SK-N-SH (cell line): ENCODE results near the gene GNL2. TPM values are rescaled to one million over a fixed set of nuclear protein-coding genes. Genes with fewer than 3 reads are reported as not detected.
"Not testable (repeated sequence)": the region's sequence is repeated elsewhere in the genome, so short reads cannot be mapped to it uniquely, and the experiment has no call there.

Experiments used
- CTCF ChIA-PET: fragments of 300-600, 350-600 bp; formaldehyde crosslinking; extraction: SDS; loops from one replicate; lab custom pipeline; 2021; lab: Yijun Ruan, JAX
- POLR2A ChIA-PET: fragments of 350-600 bp; sonication (Branson Sonifier 250); formaldehyde crosslinking; extraction: SDS; loops from one replicate; lab custom pipeline; 2020; ENCODE audit warnings: antibody characterized with exemption, inconsistent platforms; lab: Yijun Ruan, JAX
- DNase-seq: peaks from one replicate; pipeline ENCODE4 v3.0.0; 2012
- H2AFZ ChIP-seq: fragments of 200-600 bp; sonication (generic); 2 replicates; pipeline ENCODE4 v1.8.1; 2016; ENCODE audit warnings: antibody characterized with exemption, mild to moderate bottlenecking, low read depth
- H3F3A ChIP-seq: fragments of 200-600 bp; sonication (generic); replicated peaks from 2 replicates; pipeline ENCODE3; 2016; ENCODE audit warnings: antibody characterized with exemption, mild to moderate bottlenecking; ENCODE audit not compliant: insufficient read depth
- H3K27ac ChIP-seq, 2 experiments: fragments of 200-500 bp in 1 of 2; fragments of 200-600 bp in 1 of 2; sonication (Bioruptor generic) in 1 of 2; sonication (generic), shearing (Covaris generic) in 1 of 2; 2 replicates each; pipeline versions ENCODE4 v1.5.1 to v1.6.1; 2014 to 2016; ENCODE audit warnings: low read depth in 2 of 2, inconsistent platforms in 1 of 2, low read length in 1 of 2, mild to moderate bottlenecking in 1 of 2, mixed read lengths in 1 of 2
- H3K27me3 ChIP-seq: fragments of 200-600 bp; sonication (generic), shearing (Covaris generic); 2 replicates; pipeline ENCODE4 v1.6.1; 2016; ENCODE audit warnings: mixed run types; ENCODE audit not compliant: insufficient read depth
- H3K36me3 ChIP-seq, 2 experiments: fragments of 200-500 bp in 1 of 2; fragments of 200-600 bp in 1 of 2; sonication (Bioruptor generic) in 1 of 2; sonication (generic) in 1 of 2; replicated peaks in 1 of 2; 2 replicates each; pipeline versions ENCODE3 to v1.5.1; 2014 to 2016; ENCODE audit warnings: low read length in 1 of 2, mild to moderate bottlenecking in 1 of 2; ENCODE audit not compliant: insufficient read depth in 2 of 2, control insufficient read depth in 1 of 2
- H3K4me1 ChIP-seq, 2 experiments: fragments of 200-500 bp in 1 of 2; fragments of 200-600 bp in 1 of 2; sonication (Bioruptor generic) in 1 of 2; sonication (generic), shearing (Covaris generic) in 1 of 2; 2 replicates each; pipeline versions ENCODE4 v1.5.1 to v1.6.1; 2014 to 2016; ENCODE audit warnings: low read depth in 1 of 2, low read length in 1 of 2, mixed run types in 1 of 2; ENCODE audit not compliant: insufficient read depth in 2 of 2, control insufficient read depth in 1 of 2
- H3K4me2 ChIP-seq: fragments of 200-600 bp; sonication (generic), shearing (Covaris generic); 2 replicates; pipeline ENCODE4 v1.6.1; 2017; ENCODE audit warnings: mixed run types
- H3K4me3 ChIP-seq, 2 experiments: fragments of 200-500 bp in 1 of 2; fragments of 200-600 bp in 1 of 2; sonication (Bioruptor generic) in 1 of 2; sonication (generic), shearing (Covaris generic) in 1 of 2; 2 replicates each; pipeline versions ENCODE4 v1.5.1 to v1.8.1; 2014 to 2016; ENCODE audit warnings: low read depth in 2 of 2, inconsistent platforms in 1 of 2, low read length in 1 of 2, mild to moderate bottlenecking in 1 of 2, mixed read lengths in 1 of 2, moderate library complexity in 1 of 2
- H3K79me2 ChIP-seq: fragments of 200-600 bp; sonication (generic); 2 replicates; pipeline ENCODE4 v1.8.1; 2017; ENCODE audit warnings: mild to moderate bottlenecking; ENCODE audit not compliant: insufficient read depth
- H3K9ac ChIP-seq: fragments of 200-600 bp; sonication (generic); 2 replicates; pipeline ENCODE4 v1.6.1; 2017; ENCODE audit warnings: mixed run types
- H3K9me2 ChIP-seq: fragments of 200-600 bp; sonication (generic); 2 replicates; pipeline ENCODE4 v1.6.1; 2017; ENCODE audit warnings: mixed run types
- H3K9me3 ChIP-seq: fragments of 200-600 bp; sonication (generic); 2 replicates; pipeline ENCODE4 v1.6.1; 2017; ENCODE audit warnings: mixed run types, mild to moderate bottlenecking, moderate library complexity
- H4K20me1 ChIP-seq: fragments of 200-600 bp; sonication (generic); 2 replicates; pipeline ENCODE4 v1.6.1; 2017; ENCODE audit warnings: mild to moderate bottlenecking, mixed run types; ENCODE audit not compliant: insufficient read depth
- ELF1 ChIP-seq: IDR thresholded peaks from 2 replicates; pipeline ENCODE4 v1.4.0; 2012
- FOXJ3 ChIP-seq: sonication (generic); formaldehyde crosslinking; IDR thresholded peaks from 2 replicates; pipeline ENCODE4 v1.5.1; 2020; ENCODE audit warnings: mild to moderate bottlenecking, missing genetic modification reagents
- JUND ChIP-seq: IDR thresholded peaks from 2 replicates; pipeline ENCODE4 v1.4.0; 2012
- MEF2A ChIP-seq: IDR thresholded peaks from 2 replicates; pipeline ENCODE4 v1.4.0; 2012; ENCODE audit warnings: low read depth, borderline replicate concordance
- MXI1 ChIP-seq: IDR thresholded peaks from 2 replicates; pipeline ENCODE4 v1.6.1; 2012; ENCODE audit warnings: mild to moderate bottlenecking, low read depth, low read length, improper control_type of control experiment
- RAD21 ChIP-seq: IDR thresholded peaks from 2 replicates; pipeline ENCODE4 v1.6.1; 2012; ENCODE audit warnings: mild to moderate bottlenecking, low read length
- REST ChIP-seq: IDR thresholded peaks from 2 replicates; pipeline ENCODE4 v1.6.1; 2012; ENCODE audit warnings: mild to moderate bottlenecking, low read depth, low read length, moderate library complexity
- RXRA ChIP-seq: IDR thresholded peaks from 2 replicates; pipeline ENCODE4 v1.4.0; 2012; ENCODE audit warnings: low read depth, mild to moderate bottlenecking, borderline replicate concordance
- TCF12 ChIP-seq: IDR thresholded peaks from 2 replicates; pipeline ENCODE4 v1.4.0; 2012
- TEAD4 ChIP-seq: IDR thresholded peaks from 2 replicates; pipeline ENCODE4 v1.4.0; 2012; ENCODE audit warnings: mild to moderate bottlenecking, borderline replicate concordance; ENCODE audit not compliant: insufficient read depth
- USF1 ChIP-seq: IDR thresholded peaks from 2 replicates; pipeline ENCODE4 v1.4.0; 2012; ENCODE audit warnings: low read depth, borderline replicate concordance
- WGBS: methylation state at CpG from one replicate; pipeline ENCODE4 v1.1.6; 2017; ENCODE audit warnings: low lambda C conversion rate; 5-methylcytosine and 5-hydroxymethylcytosine counted together
- polyA plus RNA-seq, 3 experiments: library from polyadenylated mRNA; depleted of rRNA; stranded (reverse); fragments of >200 nt; gene quantifications; 2 replicates each; pipeline ENCODE4 v1.2.3, GENCODE V29; 2012

The GNL2 gene
- polyA plus RNA-seq, 1 of the 3 experiments (the other 2 are of a cell fraction) = 37.6 TPM

- CTCF ChIA-PET = interaction anchor here (1.4 to 1.5 kb wide), 2 partner anchors 14 to 103 kb away, joined by 3 to 7 read pairs; no protein-coding TSS in a partner anchor
- POLR2A ChIA-PET = no interaction called here
Measured at GRCh38 chr1:37588939-37589338, 6.8 kb downstream of the GNL2 start.

GRCh38 chr1:37584544-37584943, 11.2 kb downstream of the GNL2 start:
- H3K4me2 ChIP-seq, H2AFZ ChIP-seq, H3K9ac ChIP-seq, H3K4me1 ChIP-seq, DNase-seq, H3K9me2 ChIP-seq, H3K27ac ChIP-seq, H3K9me3 ChIP-seq, H3K27me3 ChIP-seq, H4K20me1 ChIP-seq, H3K4me3 ChIP-seq: not testable (repeated sequence)
- ChIA-PET CTCF (interaction anchor here (0.5 kb wide), 1 partner anchor 103 kb away, joined by 3 read pairs; no protein-coding TSS in a partner anchor), POLR2A (interaction anchor here (1.3 kb wide), 1 partner anchor 10 kb away, joined by 3 read pairs; no protein-coding TSS in a partner anchor)
- Histone ChIP-seq H3K36me3 (peaks cover 64 to 71% of the 10 kb centered on the region in 2 experiments), H3F3A (peaks cover 10% of the 10 kb centered on the region), H3K79me2 (peaks cover 19% of the 10 kb centered on the region; the same call in 1 of the 2 replicates)
- 100% methylated on average over 4 of the region's 4 CpGs for WGBS

More at GRCh38 chr1:37588939-37589338, 6.8 kb downstream of the GNL2 start:
- Histone ChIP-seq H3K9me2 (no peaks in the 10 kb centered on the region), H3K27ac (no peak overlapping the region), H3K79me2 (peaks cover 38% of the 10 kb centered on the region), H3K4me1 (peaks cover 2 to 5% of the 10 kb centered on the region in 2 experiments; a peak in 3 of 4 replicates), H2AFZ (no peak overlapping the region), H3K9ac (no peak overlapping the region), H4K20me1 (peaks cover 5% of the 10 kb centered on the region), H3K4me2 (no peak overlapping the region), H3K4me3 (no peak overlapping the region), H3K9me3 (no peaks in the 10 kb centered on the region), H3K36me3 (peaks cover 64 to 73% of the 10 kb centered on the region in 2 experiments), H3K27me3 (no peaks in the 10 kb centered on the region), H3F3A (no peaks in the 10 kb centered on the region)
- WGBS = 100% methylated on average over 2 of the region's 2 CpGs
- no peak for DNase-seq
- TF ChIP-seq RXRA (no peak), RAD21 (no peak)

- H3K4me2 ChIP-seq = peak overlapping the region; percentile 40; the same call in 1 of the 2 replicates
- H3F3A ChIP-seq = peaks cover 49% of the 10 kb centered on the region
- no peaks in the 10 kb centered on the region for H4K20me1 ChIP-seq
- peak overlapping the region; percentile 15; the same call in 1 of the 2 replicates for H3K9ac ChIP-seq
- no peak overlapping the region for H2AFZ ChIP-seq
- no peak for TF ChIP-seq TEAD4
- no peak for TF ChIP-seq JUND
- no peak for TF ChIP-seq USF1
- no peak for TF ChIP-seq ELF1
- TF ChIP-seq MEF2A = no peak
- no peak for TF ChIP-seq REST
- no peak for TF ChIP-seq MXI1
- no peak for TF ChIP-seq TCF12
- no peak for TF ChIP-seq FOXJ3 (CRISPR knock-in tag)
- H3K27ac ChIP-seq = peak overlapping the region; percentile 80 to 88; a peak in 3 of 4 replicates
- peaks cover 2 to 30% of the 10 kb centered on the region in 2 experiments; a peak in 3 of 4 replicates for H3K4me1 ChIP-seq
- WGBS = 92% methylated on average over 5 of the region's 5 CpGs
- no peak overlapping the region for H3K4me3 ChIP-seq
- DNase-seq = no peak
- no peaks in the 10 kb centered on the region for H3K9me3 ChIP-seq
- no peaks in the 10 kb centered on the region for H3K27me3 ChIP-seq
- POLR2A ChIA-PET = no interaction called here
- CTCF ChIA-PET = interaction anchor here (0.8 to 0.9 kb wide), 2 partner anchors 14 to 106 kb away, joined by 3 read pairs; no protein-coding TSS in a partner anchor
- no peaks in the 10 kb centered on the region for H3K9me2 ChIP-seq
- peaks cover 19% of the 10 kb centered on the region; the same call in 1 of the 2 replicates for H3K79me2 ChIP-seq
- peaks cover 68 to 75% of the 10 kb centered on the region in 2 experiments for H3K36me3 ChIP-seq
Measured at GRCh38 chr1:37575692-37576091, 20.0 kb downstream of the GNL2 start.
